Measurements from ENCODE around the gene MAGEB2.
A peak's percentile ranks its signal among the peaks of the same experiment; 100 is the strongest.

MAGEB2 gene, protein sequence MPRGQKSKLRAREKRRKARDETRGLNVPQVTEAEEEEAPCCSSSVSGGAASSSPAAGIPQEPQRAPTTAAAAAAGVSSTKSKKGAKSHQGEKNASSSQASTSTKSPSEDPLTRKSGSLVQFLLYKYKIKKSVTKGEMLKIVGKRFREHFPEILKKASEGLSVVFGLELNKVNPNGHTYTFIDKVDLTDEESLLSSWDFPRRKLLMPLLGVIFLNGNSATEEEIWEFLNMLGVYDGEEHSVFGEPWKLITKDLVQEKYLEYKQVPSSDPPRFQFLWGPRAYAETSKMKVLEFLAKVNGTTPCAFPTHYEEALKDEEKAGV

GRCh38 chrX:30215357-30215843, at the start of gene MAGEB2:
TSS of gene MAGEB2 (plus strand) at chrX:30215563. CDS start at chrX:30218581, 3,018 bp downstream.
- TF ChIP-seq, protein P1, sequence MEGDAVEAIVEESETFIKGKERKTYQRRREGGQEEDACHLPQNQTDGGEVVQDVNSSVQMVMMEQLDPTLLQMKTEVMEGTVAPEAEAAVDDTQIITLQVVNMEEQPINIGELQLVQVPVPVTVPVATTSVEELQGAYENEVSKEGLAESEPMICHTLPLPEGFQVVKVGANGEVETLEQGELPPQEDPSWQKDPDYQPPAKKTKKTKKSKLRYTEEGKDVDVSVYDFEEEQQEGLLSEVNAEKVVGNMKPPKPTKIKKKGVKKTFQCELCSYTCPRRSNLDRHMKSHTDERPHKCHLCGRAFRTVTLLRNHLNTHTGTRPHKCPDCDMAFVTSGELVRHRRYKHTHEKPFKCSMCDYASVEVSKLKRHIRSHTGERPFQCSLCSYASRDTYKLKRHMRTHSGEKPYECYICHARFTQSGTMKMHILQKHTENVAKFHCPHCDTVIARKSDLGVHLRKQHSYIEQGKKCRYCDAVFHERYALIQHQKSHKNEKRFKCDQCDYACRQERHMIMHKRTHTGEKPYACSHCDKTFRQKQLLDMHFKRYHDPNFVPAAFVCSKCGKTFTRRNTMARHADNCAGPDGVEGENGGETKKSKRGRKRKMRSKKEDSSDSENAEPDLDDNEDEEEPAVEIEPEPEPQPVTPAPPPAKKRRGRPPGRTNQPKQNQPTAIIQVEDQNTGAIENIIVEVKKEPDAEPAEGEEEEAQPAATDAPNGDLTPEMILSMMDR (IDR thresholded peaks at IDR 0.05), result no peak

- TF ChIP-seq, protein P1 (IDR thresholded peaks at IDR 0.05), result no peak
Observed at GRCh38 chrX:30170900-30171299, 44.5 kb upstream of the MAGEB2 start.

- TF ChIP-seq, protein P1 (IDR thresholded peaks at IDR 0.05), result no peak
Observed at GRCh38 chrX:30181353-30181752, 34.0 kb upstream of the MAGEB2 start.

DNA sequence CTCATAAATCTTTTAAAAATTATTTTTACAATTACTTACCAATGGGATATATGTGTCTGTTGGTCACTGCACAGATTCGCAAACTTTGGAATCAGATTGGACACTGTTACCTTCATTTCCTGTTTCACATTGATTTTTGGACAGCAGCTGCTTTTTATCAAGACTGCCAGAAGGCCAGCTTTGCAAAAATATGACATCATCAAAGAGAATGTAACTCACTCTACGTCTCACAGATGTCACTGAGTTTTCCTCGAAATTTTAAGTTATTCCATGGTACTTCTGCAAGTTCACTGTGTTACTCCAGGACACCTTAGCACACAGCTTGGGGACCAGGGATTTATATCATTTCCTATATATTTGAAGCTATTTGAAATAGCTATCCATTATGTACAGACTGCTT, 31.8 kb upstream of the MAGEB2 start:
- TF ChIP-seq, protein P1 (IDR thresholded peaks at IDR 0.05), result no peak

DNA sequence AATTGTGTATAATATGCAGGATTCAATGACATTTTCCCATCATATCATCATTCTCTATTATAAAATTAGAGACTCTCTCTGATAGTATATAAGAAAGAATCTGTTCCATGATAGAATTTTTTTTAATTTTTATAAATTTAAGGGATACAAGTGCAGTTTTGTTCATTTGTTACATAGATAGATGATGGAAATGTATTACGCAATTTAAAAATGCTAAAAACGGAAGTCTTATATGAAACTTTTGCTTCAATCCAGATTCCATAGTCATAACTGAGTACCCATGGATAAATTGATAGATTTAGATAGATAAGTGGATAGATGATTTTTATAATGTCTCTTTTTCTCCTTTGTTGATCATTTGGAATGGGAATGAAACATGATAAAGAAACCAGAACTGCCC, 24.9 kb upstream of the MAGEB2 start:
- TF ChIP-seq, protein P1 (IDR thresholded peaks at IDR 0.05), result no peak

GRCh38 chrX:30196322-30196721, 19.0 kb upstream of the MAGEB2 start:
- TF ChIP-seq, protein P1 (IDR thresholded peaks at IDR 0.05), result peak; percentile 33; the same call in 1 of the 2 replicates

DNA sequence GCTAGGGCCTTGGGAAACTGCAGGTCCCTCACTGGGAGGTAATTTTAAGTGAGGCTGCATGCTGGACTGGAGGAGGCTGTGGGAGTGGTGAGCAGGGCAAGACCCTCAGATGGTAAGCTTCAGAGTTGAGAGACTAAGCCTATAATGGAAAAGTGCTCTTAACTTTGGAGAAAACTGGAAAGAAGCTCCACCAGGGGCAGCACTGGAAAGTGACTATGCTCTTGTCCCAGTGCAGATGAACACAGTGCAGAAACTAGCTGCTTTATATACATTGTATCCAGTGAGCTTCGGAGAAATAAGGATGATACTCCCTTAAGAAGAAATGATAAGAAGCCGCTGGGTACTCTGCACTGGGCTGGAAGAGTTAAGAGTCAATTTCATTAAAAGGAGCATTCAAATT, 3.2 kb upstream of the MAGEB2 start:
- TF ChIP-seq, protein P1 (IDR thresholded peaks at IDR 0.05), result no peak

Data from LNCAP (cell line).